ENCODE data around the gene THBS1.

The THBS1 gene

DNA sequence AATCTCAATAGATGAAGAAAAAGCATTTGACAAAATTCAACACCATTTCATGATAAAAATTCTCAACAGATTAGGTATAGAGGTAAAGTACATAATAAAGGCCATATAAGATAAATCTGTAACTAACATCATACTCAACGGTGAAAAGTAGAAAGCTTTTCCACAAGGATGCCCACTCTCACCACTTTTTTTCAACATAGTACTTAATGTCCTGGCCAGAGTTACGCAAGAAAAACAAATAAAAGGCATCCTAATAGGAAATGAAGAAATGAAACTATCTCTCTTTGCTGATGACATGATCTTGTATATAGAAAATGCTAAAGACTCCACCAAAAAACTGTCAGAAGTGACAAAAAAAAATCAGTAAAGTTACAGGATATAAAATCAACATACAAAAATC, 33.0 kb downstream of the THBS1 start:
- H3K4me3 ChIP-seq (replicated peaks; ENCODE audit: insufficient read depth, low read length) = no peak overlapping the region
- H3K27me3 ChIP-seq (ENCODE audit: insufficient read depth, poor library complexity, severe bottlenecking) = no peaks in the 10 kb centered on the region
- TF ChIP-seq REST (IDR thresholded peaks at IDR 0.05; ENCODE audit: insufficient replicate concordance, low read depth) (no peak), CTCF (IDR thresholded peaks at IDR 0.05; ENCODE audit: insufficient read depth, low read length) (no peak), SPI1 (IDR thresholded peaks at IDR 0.05; ENCODE audit: borderline replicate concordance, low read depth) (no peak), GABPA (IDR thresholded peaks at IDR 0.05; ENCODE audit: low read depth) (no peak), POLR2AphosphoS5 (IDR thresholded peaks at IDR 0.05; ENCODE audit: low read depth) (no peak)
- H3K27ac ChIP-seq (replicated peaks) = no peak overlapping the region
- DNase-seq (ENCODE audit: low read depth in 1 of 2, low spot score in 1 of 2) = no peak

DNA sequence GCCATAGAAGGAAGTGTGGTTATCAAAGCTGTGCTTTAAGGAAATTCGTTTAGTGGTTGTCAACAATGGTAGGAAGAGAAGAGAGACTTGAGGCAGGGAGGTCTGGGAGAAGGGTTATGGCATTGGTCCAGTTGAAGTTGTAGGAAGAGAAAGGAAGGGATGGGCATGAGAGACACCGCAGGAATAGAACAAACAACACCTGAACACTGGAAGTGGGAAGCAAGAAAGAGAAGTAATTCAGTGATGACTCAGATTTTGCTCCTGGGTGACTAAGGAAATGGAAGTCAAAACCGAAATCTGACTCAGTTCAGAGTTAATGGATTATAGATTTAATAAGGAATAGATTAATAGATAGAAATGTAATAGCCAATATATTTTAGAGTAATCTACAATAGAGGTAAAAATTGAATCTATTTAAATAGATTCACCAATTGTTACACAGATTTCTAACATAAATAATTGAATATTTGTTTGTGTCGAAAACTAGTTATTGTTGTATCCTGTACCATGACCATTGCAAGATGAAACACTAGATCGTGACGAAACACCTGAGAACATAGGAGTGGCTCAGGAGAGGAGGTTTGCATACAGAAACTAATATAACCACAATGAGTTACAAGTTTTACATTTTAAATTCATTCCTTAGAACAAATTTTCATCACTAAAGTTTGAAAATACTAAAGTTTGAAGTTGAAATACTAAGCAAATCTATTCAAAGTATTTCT, 36.0 kb downstream of the THBS1 start:
- TF ChIP-seq SPI1 (IDR thresholded peaks at IDR 0.05; ENCODE audit: borderline replicate concordance, low read depth) (no peak), POLR2AphosphoS5 (IDR thresholded peaks at IDR 0.05; ENCODE audit: low read depth) (no peak), CTCF (IDR thresholded peaks at IDR 0.05; ENCODE audit: insufficient read depth, low read length) (no peak), GABPA (IDR thresholded peaks at IDR 0.05; ENCODE audit: low read depth) (no peak), REST (IDR thresholded peaks at IDR 0.05; ENCODE audit: insufficient replicate concordance, low read depth) (no peak)
- no peak overlapping the region for H3K4me3 ChIP-seq (replicated peaks; ENCODE audit: insufficient read depth, low read length)
- DNase-seq (ENCODE audit: low read depth in 1 of 2, low spot score in 1 of 2) = no peak
- no peak overlapping the region for H3K27ac ChIP-seq (replicated peaks)
- H3K27me3 ChIP-seq (ENCODE audit: insufficient read depth, poor library complexity, severe bottlenecking) = no peaks in the 10 kb centered on the region

DNA sequence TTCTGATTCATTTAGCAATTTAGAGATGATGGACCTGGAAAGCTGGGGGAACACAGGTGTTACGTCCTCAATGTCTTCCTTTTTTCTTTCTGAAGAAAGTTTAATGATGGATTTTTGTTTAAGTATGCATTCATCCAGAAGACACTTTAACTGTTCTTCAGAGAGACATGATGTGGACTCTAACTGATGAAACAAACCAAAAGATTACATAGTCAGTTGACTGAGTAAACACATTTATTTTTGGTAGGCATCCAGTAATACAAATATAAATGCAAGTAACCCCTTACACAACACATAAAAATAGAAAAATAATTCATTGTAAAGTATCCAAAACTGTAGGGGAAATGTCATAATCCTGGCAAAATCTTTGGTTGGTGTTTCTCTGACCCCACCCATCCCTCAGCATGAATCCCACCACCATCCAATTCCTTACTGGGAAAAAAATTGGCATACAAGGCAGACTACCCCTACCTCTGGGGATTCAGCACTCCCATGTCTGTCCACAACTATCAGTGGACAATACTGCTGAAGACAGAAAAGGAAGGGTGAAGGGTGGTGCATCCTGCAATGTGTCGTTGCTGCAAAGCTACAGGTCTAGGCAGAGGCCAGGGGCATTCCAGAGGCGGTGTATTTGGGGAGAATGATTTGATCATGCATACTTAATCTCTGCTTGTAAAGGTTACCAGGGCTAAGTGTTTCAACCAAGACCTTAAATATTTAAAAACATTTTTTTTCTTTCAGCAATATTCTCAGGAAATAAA, 37.4 kb downstream of the THBS1 start:
- Histone ChIP-seq H3K4me3 (replicated peaks; ENCODE audit: insufficient read depth, low read length) (no peak overlapping the region), H3K27ac (replicated peaks) (no peak overlapping the region), H3K27me3 (ENCODE audit: insufficient read depth, poor library complexity, severe bottlenecking) (no peaks in the 10 kb centered on the region)
- no peak for TF ChIP-seq REST (IDR thresholded peaks at IDR 0.05; ENCODE audit: insufficient replicate concordance, low read depth)
- no peak for TF ChIP-seq SPI1 (IDR thresholded peaks at IDR 0.05; ENCODE audit: borderline replicate concordance, low read depth)
- no peak for TF ChIP-seq POLR2AphosphoS5 (IDR thresholded peaks at IDR 0.05; ENCODE audit: low read depth)
- TF ChIP-seq CTCF (IDR thresholded peaks at IDR 0.05; ENCODE audit: insufficient read depth, low read length) = no peak
- no peak for TF ChIP-seq GABPA (IDR thresholded peaks at IDR 0.05; ENCODE audit: low read depth)
- DNase-seq (ENCODE audit: low read depth in 1 of 2, low spot score in 1 of 2) = no peak

All from HL-60 (cell line).